Measurements from ENCODE around the gene TRIM33. TPM values are rescaled to one million over a fixed set of nuclear protein-coding genes. Genes with fewer than 3 reads are reported as not detected.
A peak's percentile ranks its signal among the peaks of the same experiment; 100 is the strongest.

The TRIM33 gene
- polyA plus RNA-seq, 1 experiment, result 12.2 TPM

DNA sequence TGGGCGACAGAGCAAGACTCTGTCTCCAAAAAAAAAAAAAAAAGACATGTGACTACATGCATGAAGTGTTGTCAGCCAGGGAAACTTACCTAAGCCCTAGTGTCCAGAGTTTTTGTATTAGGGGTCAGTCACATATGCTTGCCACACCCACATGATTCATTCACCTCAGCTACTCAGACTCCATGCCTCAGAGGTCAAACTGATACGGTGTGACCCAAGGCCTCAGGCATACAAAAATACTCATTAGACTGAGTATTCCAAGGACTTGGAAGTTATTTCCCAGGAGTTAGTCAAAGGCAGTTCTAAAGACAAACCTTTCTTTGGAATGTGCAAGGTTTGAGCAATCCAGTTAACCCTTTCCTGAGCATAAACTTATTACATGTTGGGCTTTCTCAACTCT is 6.3 kb upstream of the TRIM33 start:
- Histone ChIP-seq H3K4me3 (ENCODE audit: low read depth, low read length) (no peak overlapping the region), H3K36me3 (ENCODE audit: control insufficient read depth, insufficient read depth, low read length) (no peaks in the 10 kb centered on the region), H3K27me3 (ENCODE audit: control insufficient read depth, insufficient read depth, low read length) (no peaks in the 10 kb centered on the region; the same call in 1 of the 2 replicates)
- POLR2A ChIA-PET, result no interaction called here
- DNase-seq (ENCODE audit: low read depth), result no peak
- CTCF ChIA-PET, result no interaction called here
- TF ChIP-seq, protein P1, sequence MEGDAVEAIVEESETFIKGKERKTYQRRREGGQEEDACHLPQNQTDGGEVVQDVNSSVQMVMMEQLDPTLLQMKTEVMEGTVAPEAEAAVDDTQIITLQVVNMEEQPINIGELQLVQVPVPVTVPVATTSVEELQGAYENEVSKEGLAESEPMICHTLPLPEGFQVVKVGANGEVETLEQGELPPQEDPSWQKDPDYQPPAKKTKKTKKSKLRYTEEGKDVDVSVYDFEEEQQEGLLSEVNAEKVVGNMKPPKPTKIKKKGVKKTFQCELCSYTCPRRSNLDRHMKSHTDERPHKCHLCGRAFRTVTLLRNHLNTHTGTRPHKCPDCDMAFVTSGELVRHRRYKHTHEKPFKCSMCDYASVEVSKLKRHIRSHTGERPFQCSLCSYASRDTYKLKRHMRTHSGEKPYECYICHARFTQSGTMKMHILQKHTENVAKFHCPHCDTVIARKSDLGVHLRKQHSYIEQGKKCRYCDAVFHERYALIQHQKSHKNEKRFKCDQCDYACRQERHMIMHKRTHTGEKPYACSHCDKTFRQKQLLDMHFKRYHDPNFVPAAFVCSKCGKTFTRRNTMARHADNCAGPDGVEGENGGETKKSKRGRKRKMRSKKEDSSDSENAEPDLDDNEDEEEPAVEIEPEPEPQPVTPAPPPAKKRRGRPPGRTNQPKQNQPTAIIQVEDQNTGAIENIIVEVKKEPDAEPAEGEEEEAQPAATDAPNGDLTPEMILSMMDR (IDR thresholded peaks at IDR 0.05; ENCODE audit: insufficient read depth, low read depth, low read length), result no peak

GRCh38 chr1:114512595-114513280 is 1.7 kb upstream of the TRIM33 start:
- ChIA-PET CTCF (no interaction called here), POLR2A (no interaction called here)
- no peaks in the 10 kb centered on the region for H3K27me3 ChIP-seq (ENCODE audit: control insufficient read depth, insufficient read depth, low read length)
- no peak for DNase-seq (ENCODE audit: low read depth)
- no peaks in the 10 kb centered on the region for H3K36me3 ChIP-seq (ENCODE audit: control insufficient read depth, insufficient read depth, low read length)
- H3K4me3 ChIP-seq (ENCODE audit: low read depth, low read length), result no peak overlapping the region
- TF ChIP-seq, protein P1 (IDR thresholded peaks at IDR 0.05; ENCODE audit: insufficient read depth, low read depth, low read length), result no peak

GRCh38 chr1:114510274-114511031 is 550 bp downstream of the TRIM33 start:
- no peak for DNase-seq (ENCODE audit: low read depth)
- ChIA-PET POLR2A (no interaction called here), CTCF (interaction anchor here (1.8 kb wide), 1 partner anchor 164 kb away, joined by 7 read pairs; no protein-coding TSS in a partner anchor)

DNA sequence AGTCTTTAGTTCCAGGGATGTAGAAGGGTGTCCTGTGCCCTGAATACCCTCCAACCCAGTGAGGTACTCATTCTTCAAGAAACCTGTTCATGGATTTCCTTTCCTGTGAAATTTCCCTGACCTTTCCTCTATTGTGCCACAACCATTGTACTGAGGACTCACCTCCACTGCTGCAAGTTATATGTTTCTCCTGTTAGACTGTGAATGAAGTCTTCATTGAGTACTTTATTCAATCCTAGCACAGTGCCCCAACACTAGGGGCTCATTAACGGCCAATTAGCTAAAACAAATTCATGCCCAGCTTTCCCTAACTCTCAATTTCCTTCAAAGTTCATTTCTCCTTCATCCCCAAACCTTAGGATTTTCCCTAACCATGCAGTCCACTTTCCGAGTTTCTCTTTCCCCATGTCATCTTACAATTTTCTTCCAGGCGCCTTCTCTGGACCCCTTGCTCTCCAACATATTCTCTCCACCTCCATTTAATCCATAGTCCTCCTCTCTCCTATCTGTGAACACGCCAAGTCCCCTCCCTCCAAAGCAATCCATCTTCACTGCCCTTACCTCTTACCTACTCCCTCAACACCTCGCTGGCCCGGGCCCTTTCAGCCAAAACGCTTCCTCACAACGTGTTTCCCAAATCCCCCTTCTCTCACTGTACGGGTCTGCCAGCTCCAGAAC is 1.3 kb downstream of the TRIM33 start:
- TF ChIP-seq, protein P1 (IDR thresholded peaks at IDR 0.05; ENCODE audit: insufficient read depth, low read depth, low read length), result no peak
- DNase-seq (ENCODE audit: low read depth), result no peak
- Histone ChIP-seq H3K36me3 (ENCODE audit: control insufficient read depth, insufficient read depth, low read length) (no peaks in the 10 kb centered on the region), H3K27me3 (ENCODE audit: control insufficient read depth, insufficient read depth, low read length) (no peaks in the 10 kb centered on the region), H3K4me3 (ENCODE audit: low read depth, low read length) (peak overlapping the region; percentile 97)
- POLR2A ChIA-PET, result no interaction called here
- CTCF ChIA-PET, result interaction anchor here (1.8 kb wide), 1 partner anchor 163 kb away, joined by 7 read pairs; no protein-coding TSS in a partner anchor

More at GRCh38 chr1:114510274-114511031, 550 bp downstream of the TRIM33 start:
- TF ChIP-seq, protein P1 (IDR thresholded peaks at IDR 0.05; ENCODE audit: insufficient read depth, low read depth, low read length), result no peak
- no peaks in the 10 kb centered on the region for H3K27me3 ChIP-seq (ENCODE audit: control insufficient read depth, insufficient read depth, low read length)
- H3K36me3 ChIP-seq (ENCODE audit: control insufficient read depth, insufficient read depth, low read length), result no peaks in the 10 kb centered on the region
- H3K4me3 ChIP-seq (ENCODE audit: low read depth, low read length), result peak overlapping the region; percentile 97

DNA sequence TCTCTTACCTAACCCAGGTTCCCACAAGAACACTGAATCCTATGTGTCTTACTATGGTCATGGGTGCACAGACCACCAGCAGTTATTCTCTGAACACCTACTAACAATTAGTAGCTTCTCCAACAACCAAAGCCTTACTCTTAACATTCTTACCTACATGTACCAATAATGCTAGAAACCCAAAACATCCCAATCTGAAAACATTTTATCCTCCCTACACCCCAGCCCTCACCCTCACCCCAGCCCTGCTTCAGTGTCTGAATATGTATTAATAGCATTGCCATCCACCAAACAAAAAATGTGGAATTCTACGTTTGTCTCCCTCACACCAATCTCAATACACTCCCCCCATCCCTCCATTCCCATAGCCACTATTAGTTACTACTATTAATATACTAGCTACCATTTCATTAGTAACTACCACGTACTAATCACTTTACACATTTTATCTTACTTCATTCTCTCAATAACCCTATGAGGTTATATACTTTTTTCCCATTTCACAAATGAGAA is 2.6 kb downstream of the TRIM33 start:
- TF ChIP-seq, protein P1 (IDR thresholded peaks at IDR 0.05; ENCODE audit: insufficient read depth, low read depth, low read length), result no peak
- POLR2A ChIA-PET, result no interaction called here
- DNase-seq (ENCODE audit: low read depth), result no peak
- Histone ChIP-seq H3K27me3 (ENCODE audit: control insufficient read depth, insufficient read depth, low read length) (no peaks in the 10 kb centered on the region), H3K36me3 (ENCODE audit: control insufficient read depth, insufficient read depth, low read length) (no peaks in the 10 kb centered on the region), H3K4me3 (ENCODE audit: low read depth, low read length) (no peak overlapping the region)
- CTCF ChIA-PET, result interaction anchor here (1.3 kb wide), 1 partner anchor 162 kb away, joined by 4 read pairs; no protein-coding TSS in a partner anchor
